HG03196 (cell line): ENCODE results near the gene CPSF4.
A peak's percentile ranks its signal among the peaks of the same experiment; 100 is the strongest.

Experiments used
- ATAC-seq: cut with Tn5 transposase; IDR thresholded peaks from one replicate; pipeline ENCODE4 v1.9.1; 2021; ENCODE audit not compliant: unreplicated experiment

Gene CPSF4

GRCh38 chr7:99438573-99439480, at the start of gene CPSF4, which contains the start of gene PTCD1:
Gene CPSF4 (plus strand): TSS chr7:99438943. CDS start chr7:99439083, 140 bp downstream.
Gene PTCD1 (minus strand): TSS chr7:99438798. CDS start chr7:99435242, 3,556 bp downstream.
- ATAC-seq = peak; percentile 80

- no peak for ATAC-seq
Measured at GRCh38 chr7:99389772-99390171, 49.0 kb upstream of the CPSF4 start.

GRCh38 chr7:99390941-99391602, 47.7 kb upstream of the CPSF4 start:
- ATAC-seq = no peak

GRCh38 chr7:99392046-99392445, 46.7 kb upstream of the CPSF4 start:
- ATAC-seq = no peak

- no peak for ATAC-seq
Measured at GRCh38 chr7:99392659-99393354, 45.9 kb upstream of the CPSF4 start.

GRCh38 chr7:99393355-99394187, 45.2 kb upstream of the CPSF4 start:
- ATAC-seq = no peak

- ATAC-seq = no peak
Measured at GRCh38 chr7:99394188-99394502, 44.6 kb upstream of the CPSF4 start.

- ATAC-seq = no peak
Measured at GRCh38 chr7:99395616-99396327, 43.0 kb upstream of the CPSF4 start.

- ATAC-seq = no peak
Measured at GRCh38 chr7:99396418-99397296, 42.1 kb upstream of the CPSF4 start.

- ATAC-seq = no peak
Measured at GRCh38 chr7:99397297-99397983, 41.3 kb upstream of the CPSF4 start.

GRCh38 chr7:99398891-99399445, 39.8 kb upstream of the CPSF4 start:
- ATAC-seq = no peak

- ATAC-seq = no peak
Measured at GRCh38 chr7:99399597-99399996, 39.1 kb upstream of the CPSF4 start.

- no peak for ATAC-seq
Measured at GRCh38 chr7:99402854-99403253, 35.9 kb upstream of the CPSF4 start.

- ATAC-seq = no peak
Measured at GRCh38 chr7:99403764-99404163, 35.0 kb upstream of the CPSF4 start.

GRCh38 chr7:99404235-99404976, 34.3 kb upstream of the CPSF4 start:
- ATAC-seq = no peak

- ATAC-seq = no peak
Measured at GRCh38 chr7:99404977-99405320, 33.8 kb upstream of the CPSF4 start.

- ATAC-seq = no peak
Measured at GRCh38 chr7:99406557-99406956, 32.2 kb upstream of the CPSF4 start.
